ENCODE data around the gene HSD17B1. TPM values are rescaled to one million over a fixed set of nuclear protein-coding genes. Genes with fewer than 3 reads are reported as not detected.

Gene HSD17B1
- total RNA-seq, 2 experiments from 2014 or later: 0.73 to 0.97 TPM

GRCh38 chr17:42565523-42566214 is 12.9 kb downstream of the HSD17B1 start:
- ChIA-PET POLR2A (no interaction called here), CTCF (interaction anchor here (1.2 to 5.1 kb wide), 2 partner anchors 12 to 114 kb away, joined by 3 to 38 read pairs; partner anchors contain the start of gene PSMC3IP)
- Mint-ChIP-seq H3K27ac (peak overlapping the region; percentile 95), H3K36me3 (ENCODE audit: low read depth) (peaks cover 45% of the 10 kb centered on the region), H3K27me3 (no peaks in the 10 kb centered on the region), H3K4me3 (peak overlapping the region; percentile 92), H3K9me3 (no peaks in the 10 kb centered on the region), H3K4me1 (peaks cover 54% of the 10 kb centered on the region)
- no peak for DNase-seq

GRCh38 chr17:42566215-42566882 is 13.6 kb downstream of the HSD17B1 start:
- Mint-ChIP-seq H3K4me1 (peaks cover 52% of the 10 kb centered on the region), H3K27ac (peak overlapping the region; percentile 95), H3K9me3 (no peaks in the 10 kb centered on the region), H3K27me3 (no peaks in the 10 kb centered on the region), H3K36me3 (ENCODE audit: low read depth) (peaks cover 50% of the 10 kb centered on the region), H3K4me3 (peak overlapping the region; percentile 92)
- CTCF ChIA-PET: interaction anchor here (1.2 to 5.1 kb wide), 4 partner anchors 8 to 113 kb away, joined by 3 to 38 read pairs (median 4); partner anchors contain the start of gene PSMC3IP
- POLR2A ChIA-PET: no interaction called here
- no peak for DNase-seq

GRCh38 chr17:42566883-42567573 is 14.3 kb downstream of the HSD17B1 start, which contains the start of gene MLX:
Gene MLX, plus strand, starts transcription at chr17:42567100. Its CDS starts 25 bp downstream, at chr17:42567125.
- peak within 1 kb of the TSS; percentile 95 for H3K27ac Mint-ChIP-seq
- ChIA-PET POLR2A (interaction anchor here (0.8 kb wide), 1 partner anchor 10 kb away, joined by 3 read pairs; no protein-coding TSS in a partner anchor), CTCF (interaction anchor here (1.2 to 5.1 kb wide), 5 partner anchors 9 to 112 kb away, joined by 3 to 38 read pairs (median 4); partner anchors contain the start of gene PSMC3IP)
- peaks cover 54% of the 10 kb centered on the region for H3K36me3 Mint-ChIP-seq (ENCODE audit: low read depth)
- peak within 1 kb of the TSS; percentile 92 for H3K4me3 Mint-ChIP-seq
- peaks cover 45% of the 10 kb centered on the region for H3K4me1 Mint-ChIP-seq
- H3K27me3 Mint-ChIP-seq: no peaks in the 10 kb centered on the region
- peak; percentile 91 for DNase-seq
- H3K9me3 Mint-ChIP-seq: no peaks in the 10 kb centered on the region

GRCh38 chr17:42568341-42569111 is 15.8 kb downstream of the HSD17B1 start:
- no peaks in the 10 kb centered on the region for H3K27me3 Mint-ChIP-seq
- H3K4me3 Mint-ChIP-seq: peak overlapping the region; percentile 92
- H3K4me1 Mint-ChIP-seq: peaks cover 37% of the 10 kb centered on the region
- DNase-seq: no peak
- H3K27ac Mint-ChIP-seq: peak overlapping the region; percentile 48
- POLR2A ChIA-PET: no interaction called here
- H3K36me3 Mint-ChIP-seq (ENCODE audit: low read depth): peaks cover 57% of the 10 kb centered on the region
- CTCF ChIA-PET: interaction anchor here (1.0 to 5.1 kb wide), 4 partner anchors 9 to 37 kb away, joined by 4 to 38 read pairs (median 4); partner anchors contain the start of gene PSMC3IP
- H3K9me3 Mint-ChIP-seq: no peaks in the 10 kb centered on the region

- POLR2A ChIA-PET: no interaction called here
- Mint-ChIP-seq H3K4me1 (peaks cover 42% of the 10 kb centered on the region), H3K27me3 (no peaks in the 10 kb centered on the region), H3K27ac (no peak overlapping the region), H3K4me3 (no peak overlapping the region), H3K9me3 (no peaks in the 10 kb centered on the region), H3K36me3 (ENCODE audit: low read depth) (peaks cover 68% of the 10 kb centered on the region)
- CTCF ChIA-PET: interaction anchor here (0.6 to 1.0 kb wide), 2 partner anchors 41 to 160 kb away, joined by 3 read pairs; no protein-coding TSS in a partner anchor
- no peak for DNase-seq
Observed at GRCh38 chr17:42571435-42572225, 18.9 kb downstream of the HSD17B1 start.

- Mint-ChIP-seq H3K4me3 (no peak overlapping the region), H3K36me3 (ENCODE audit: low read depth) (peaks cover 63% of the 10 kb centered on the region), H3K27me3 (no peaks in the 10 kb centered on the region), H3K9me3 (no peaks in the 10 kb centered on the region), H3K4me1 (peaks cover 41% of the 10 kb centered on the region), H3K27ac (no peak overlapping the region)
- CTCF ChIA-PET: interaction anchor here (0.6 kb wide), 1 partner anchor 164 kb away, joined by 3 read pairs; no protein-coding TSS in a partner anchor
- POLR2A ChIA-PET: no interaction called here
- DNase-seq: no peak
Observed at GRCh38 chr17:42573095-42573494, 20.4 kb downstream of the HSD17B1 start.

GRCh38 chr17:42574463-42574862 is 21.7 kb downstream of the HSD17B1 start:
- Mint-ChIP-seq H3K4me3 (no peak overlapping the region), H3K27me3 (no peaks in the 10 kb centered on the region), H3K9me3 (no peaks in the 10 kb centered on the region), H3K4me1 (peaks cover 39% of the 10 kb centered on the region), H3K36me3 (ENCODE audit: low read depth) (peaks cover 56% of the 10 kb centered on the region), H3K27ac (no peak overlapping the region)
- POLR2A ChIA-PET: no interaction called here
- DNase-seq: no peak
- CTCF ChIA-PET: interaction anchor here (1.0 kb wide), 1 partner anchor 9 kb away, joined by 3 read pairs; no protein-coding TSS in a partner anchor

- ChIA-PET CTCF (interaction anchor here (1.1 to 3.8 kb wide), 13 partner anchors 11 to 264 kb away, joined by 3 to 38 read pairs (median 7); partner anchors contain the start of genes CNTD1, COA3, MLX and RETREG3), POLR2A (interaction anchor here (0.6 to 1.3 kb wide), 3 partner anchors 10 to 233 kb away, joined by 3 to 5 read pairs (median 4); no protein-coding TSS in a partner anchor)
- H3K9me3 Mint-ChIP-seq: no peaks in the 10 kb centered on the region
- DNase-seq: no peak
- peak overlapping the region; percentile 77 for H3K27ac Mint-ChIP-seq
- H3K27me3 Mint-ChIP-seq: no peaks in the 10 kb centered on the region
- peaks cover 38% of the 10 kb centered on the region for H3K36me3 Mint-ChIP-seq (ENCODE audit: low read depth)
- H3K4me3 Mint-ChIP-seq: peak overlapping the region; percentile 97
- H3K4me1 Mint-ChIP-seq: peaks cover 38% of the 10 kb centered on the region
Observed at GRCh38 chr17:42577140-42577531, 24.4 kb downstream of the HSD17B1 start.

GRCh38 chr17:42577532-42578281 is 25.0 kb downstream of the HSD17B1 start, which contains the start of gene PSMC3IP:
Gene PSMC3IP, minus strand, starts transcription at chr17:42577729. Its CDS starts 43 bp downstream, at chr17:42577686.
- ChIA-PET CTCF (interaction anchor here (0.5 to 3.8 kb wide), 54 partner anchors 8 to 1328 kb away, joined by 3 to 38 read pairs (median 4); partner anchors contain the start of genes BECN1, CCR10, CNTD1 and COA3), POLR2A (interaction anchor here (0.6 to 1.6 kb wide), 5 partner anchors 10 to 233 kb away, joined by 3 to 8 read pairs (median 5); partner anchors contain the start of gene NAGLU)
- H3K4me1 Mint-ChIP-seq: peaks cover 38% of the 10 kb centered on the region
- H3K27ac Mint-ChIP-seq: peak within 1 kb of the TSS; percentile 94
- peaks cover 40% of the 10 kb centered on the region for H3K36me3 Mint-ChIP-seq (ENCODE audit: low read depth)
- DNase-seq: peak; percentile 96
- H3K27me3 Mint-ChIP-seq: no peaks in the 10 kb centered on the region
- no peaks in the 10 kb centered on the region for H3K9me3 Mint-ChIP-seq
- H3K4me3 Mint-ChIP-seq: peak within 1 kb of the TSS; percentile 97

- Mint-ChIP-seq H3K9me3 (no peaks in the 10 kb centered on the region), H3K4me3 (peak overlapping the region; percentile 97), H3K27me3 (no peaks in the 10 kb centered on the region), H3K27ac (peak overlapping the region; percentile 94), H3K4me1 (peaks cover 36% of the 10 kb centered on the region), H3K36me3 (ENCODE audit: low read depth) (peaks cover 38% of the 10 kb centered on the region)
- POLR2A ChIA-PET: interaction anchor here (0.6 to 1.6 kb wide), 7 partner anchors 30 to 246 kb away, joined by 3 to 9 read pairs (median 6); partner anchors contain the start of genes BECN1, COA3 and NAGLU
- CTCF ChIA-PET: interaction anchor here (0.5 to 3.8 kb wide), 60 partner anchors 8 to 1327 kb away, joined by 3 to 38 read pairs (median 4); partner anchors contain the start of genes BECN1, CCR10, CNTD1 and COA3
- DNase-seq: peak; percentile 76
Observed at GRCh38 chr17:42578282-42578869, 25.7 kb downstream of the HSD17B1 start.
